Parathyroid adenoma (tissue), 2 donors: ENCODE data around the gene EFCC1.

ENCODE experiments used
- H2AFZ ChIP-seq: fragments of 300-600 bp; sonication (generic); one replicate; pipeline ENCODE4 v1.7.0; 2017; ENCODE audit warnings: antibody characterized with exemption, mild to moderate bottlenecking
- H3K27ac ChIP-seq: fragments of 300-600 bp; sonication (generic); one replicate; pipeline ENCODE4 v1.7.0; 2017
- H3K27me3 ChIP-seq: fragments of 300-600 bp; sonication (generic); one replicate; pipeline ENCODE4 v1.7.0; 2017; ENCODE audit warnings: low read length; ENCODE audit not compliant: control insufficient read depth, insufficient read depth
- H3K36me3 ChIP-seq: fragments of 300-600 bp; sonication (generic); one replicate; pipeline ENCODE4 v1.7.0; 2017; ENCODE audit warnings: low read length; ENCODE audit not compliant: control insufficient read depth, insufficient read depth
- H3K4me1 ChIP-seq: fragments of 300-600 bp; sonication (generic); one replicate; pipeline ENCODE4 v1.7.0; 2017; ENCODE audit warnings: control low read depth
- H3K4me2 ChIP-seq: fragments of 300-600 bp; sonication (generic); one replicate; pipeline ENCODE4 v1.7.0; 2017; ENCODE audit warnings: low read length
- H3K4me3 ChIP-seq: fragments of 300-600 bp; sonication (generic); one replicate; pipeline ENCODE4 v1.7.0; 2017; ENCODE audit warnings: low read depth, low read length
- H3K79me2 ChIP-seq: fragments of 300-600 bp; sonication (generic); one replicate; pipeline ENCODE4 v1.7.0; 2017; ENCODE audit warnings: control low read depth
- H3K9ac ChIP-seq: fragments of 300-600 bp; sonication (generic); one replicate; pipeline ENCODE4 v1.7.0; 2017; ENCODE audit warnings: mild to moderate bottlenecking
- H3K9me3 ChIP-seq: fragments of 300-600 bp; sonication (generic); one replicate; pipeline ENCODE4 v1.7.0; 2017; ENCODE audit warnings: low read length; ENCODE audit not compliant: control insufficient read depth
- CTCF ChIP-seq: fragments of 300-600 bp; sonication (generic); IDR thresholded peaks from one replicate; pipeline ENCODE4 v1.7.0; 2017; ENCODE audit warnings: antibody characterized with exemption, mild to moderate bottlenecking
- donor health status: primary hyperparathyroidism.

Gene EFCC1

GRCh38 chr3:128993461-128994172, 7.5 kb upstream of the EFCC1 start, which contains the start of gene CFAP92:
Gene CFAP92, minus strand, starts transcription at chr3:128994076. Its CDS starts 772 bp downstream, at chr3:128993304.
- H3K9me3 ChIP-seq = no peaks in the 10 kb centered on the region
- peak within 1 kb of the TSS; percentile 59 for H3K4me3 ChIP-seq
- H3K27me3 ChIP-seq = no peaks in the 10 kb centered on the region
- no peaks in the 10 kb centered on the region for H3K79me2 ChIP-seq
- peak within 1 kb of the TSS; percentile 89 for H2AFZ ChIP-seq
- H3K27ac ChIP-seq = no peak within 1 kb of the TSS
- no peaks in the 10 kb centered on the region for H3K36me3 ChIP-seq
- TF ChIP-seq CTCF = no peak
- H3K4me2 ChIP-seq = peak within 1 kb of the TSS; percentile 98
- H3K4me1 ChIP-seq = peaks cover 5% of the 10 kb centered on the region
- no peak within 1 kb of the TSS for H3K9ac ChIP-seq

GRCh38 chr3:128994173-128994512, 7.0 kb upstream of the EFCC1 start:
- Histone ChIP-seq H3K79me2 (no peaks in the 10 kb centered on the region), H3K9me3 (no peaks in the 10 kb centered on the region), H3K4me3 (peak overlapping the region; percentile 59), H3K27ac (no peak overlapping the region), H3K4me2 (peak overlapping the region; percentile 98), H3K36me3 (no peaks in the 10 kb centered on the region), H3K9ac (no peak overlapping the region), H2AFZ (peak overlapping the region; percentile 89), H3K27me3 (no peaks in the 10 kb centered on the region), H3K4me1 (peaks cover 5% of the 10 kb centered on the region)
- TF ChIP-seq CTCF = no peak

- Histone ChIP-seq H3K4me3 (peak overlapping the region; percentile 59), H3K79me2 (no peaks in the 10 kb centered on the region), H3K27ac (no peak overlapping the region), H3K9ac (no peak overlapping the region), H2AFZ (peak overlapping the region; percentile 89), H3K27me3 (no peaks in the 10 kb centered on the region), H3K4me1 (peaks cover 5% of the 10 kb centered on the region), H3K9me3 (no peaks in the 10 kb centered on the region), H3K4me2 (peak overlapping the region; percentile 98), H3K36me3 (no peaks in the 10 kb centered on the region)
- no peak for TF ChIP-seq CTCF
These were observed 6.2 kb upstream of the EFCC1 start for GRCh38 chr3:128994581-128995546.

- TF ChIP-seq CTCF = no peak
- no peak overlapping the region for H2AFZ ChIP-seq
- H3K9me3 ChIP-seq = no peaks in the 10 kb centered on the region
- no peak overlapping the region for H3K9ac ChIP-seq
- H3K27me3 ChIP-seq = no peaks in the 10 kb centered on the region
- H3K79me2 ChIP-seq = no peaks in the 10 kb centered on the region
- H3K4me3 ChIP-seq = no peak overlapping the region
- H3K4me2 ChIP-seq = no peak overlapping the region
- no peak overlapping the region for H3K27ac ChIP-seq
- no peaks in the 10 kb centered on the region for H3K36me3 ChIP-seq
- peaks cover 5% of the 10 kb centered on the region for H3K4me1 ChIP-seq
These were observed 5.4 kb upstream of the EFCC1 start for GRCh38 chr3:128995737-128996136.
